Sigmoid colon (tissue), 7 donors: ENCODE results near the gene WBP11. TPM values are rescaled to one million over a fixed set of nuclear protein-coding genes. Genes with fewer than 3 reads are reported as not detected.

Source experiments
- DNase-seq: peaks from one replicate; pipeline ENCODE4 v3.0.0-alpha.2; 2019
- H3K27ac ChIP-seq, 4 donors: fragments of 200-600 bp; sonication (generic); one replicate each; pipeline ENCODE4 v1.5.1; 2016 to 2019; ENCODE audit warnings: mild to moderate bottlenecking in 1 of 4
- H3K27me3 ChIP-seq, 3 donors: fragments of 200-600 bp; sonication (generic); one replicate each; pipeline ENCODE4 v1.5.1; 2019; ENCODE audit warnings: mild to moderate bottlenecking in 1 of 3
- H3K36me3 ChIP-seq, 4 donors: fragments of 200-600 bp; sonication (generic); one replicate each; pipeline ENCODE4 v1.5.1; 2016 to 2019
- H3K4me1 ChIP-seq, 4 donors: fragments of 200-600 bp; sonication (generic); one replicate each; pipeline ENCODE4 v1.5.1; 2017 to 2019
- H3K4me3 ChIP-seq, 4 donors: fragments of 200-600 bp; sonication (generic); one replicate each; pipeline ENCODE4 v1.5.1; 2017 to 2019; ENCODE audit warnings: mild to moderate bottlenecking in 2 of 4, moderate library complexity in 1 of 4
- H3K9me3 ChIP-seq, 4 donors: fragments of 200-600 bp in 3 of 4; sonication (generic) in 3 of 4; one replicate each; pipeline versions ENCODE4 v1.5.1 to v1.6.1; 2013 to 2019
- CTCF ChIP-seq, 4 experiments: fragments of 450-650 bp in 3 of 4; fragments of 200-600 bp in 1 of 4; IDR thresholded peaks; one replicate each; pipeline ENCODE4 v1.5.1; 2016 to 2019; ENCODE audit warnings: antibody characterized with exemption in 4 of 4, mild to moderate bottlenecking in 3 of 4, moderate library complexity in 2 of 4
- EP300 ChIP-seq, 4 donors: sonication (generic); formaldehyde crosslinking; IDR thresholded peaks; one replicate each; pipeline ENCODE4 v1.6.1; 2017; ENCODE audit warnings: antibody characterized with exemption in 4 of 4
- POLR2A ChIP-seq, 2 donors: fragments of 450-650 bp; IDR thresholded peaks; one replicate each; pipeline ENCODE4 v1.6.1; 2016; ENCODE audit warnings: antibody characterized with exemption in 2 of 2, mild to moderate bottlenecking in 2 of 2, moderate library complexity in 2 of 2
- POLR2AphosphoS5 ChIP-seq, 4 donors: sonication (generic); formaldehyde crosslinking; IDR thresholded peaks; one replicate each; pipeline ENCODE4 v1.6.1; 2017; ENCODE audit warnings: antibody characterized with exemption in 4 of 4
- WGBS, 2 donors: extraction: QIAGEN DNeasy Blood & Tissue Kit; methylation state at CpG; one replicate each; pipeline ENCODE4 v1.1.7; 2013; 5-methylcytosine and 5-hydroxymethylcytosine counted together
- intact Hi-C: fragments of 100-400 bp; cut with DNase I; formaldehyde crosslinking; loops from one replicate; pipeline ENCODE4 v1.15.1; 2023
- polyA plus RNA-seq, 3 donors: library from polyadenylated mRNA; stranded (reverse); fragments of 200-250 nt; gene quantifications; one replicate each; pipeline ENCODE4 v1.2.3, GENCODE V29; 2013
- total RNA-seq, 4 donors: library from RNA; depleted of rRNA; stranded (reverse); fragments of >200 nt; gene quantifications; one replicate each; pipeline ENCODE4 v1.1.0, GENCODE V29; 2016
- donor health status: healthy with polysubstance abuse.
- donor health status: Bipolar disorder and iron deficiency.
- donor health status: healthy.

The WBP11 gene
- total and polyA plus RNA-seq, 7 donors = 13.2 to 24.1 (median 16.6) TPM

GRCh38 chr12:14782756-14783155, 20.5 kb downstream of the WBP11 start:
- Histone ChIP-seq H3K27ac (no peak overlapping the region), H3K27me3 (no peaks in the 10 kb centered on the region), H3K9me3 (no peaks in the 10 kb centered on the region), H3K4me3 (no peak overlapping the region), H3K4me1 (no peaks in the 10 kb centered on the region), H3K36me3 (peaks cover 2 to 28% (median 14%) of the 10 kb centered on the region in 4 donors)
- TF ChIP-seq POLR2AphosphoS5 (IDR thresholded peaks at IDR 0.05) (no peak), EP300 (IDR thresholded peaks at IDR 0.05) (no peak), POLR2A (IDR thresholded peaks at IDR 0.05) (no peak), CTCF (IDR thresholded peaks at IDR 0.05) (no peak)
- DNase-seq = no peak
- intact Hi-C loops = no loop called here

- TF ChIP-seq POLR2AphosphoS5 (IDR thresholded peaks at IDR 0.05) (no peak), CTCF (IDR thresholded peaks at IDR 0.05) (no peak), EP300 (IDR thresholded peaks at IDR 0.05) (no peak), POLR2A (IDR thresholded peaks at IDR 0.05) (no peak)
- intact Hi-C loops = no loop called here
- H3K27ac ChIP-seq = no peak overlapping the region
These were observed 21.7 kb downstream of the WBP11 start for GRCh38 chr12:14781563-14781962.

GRCh38 chr12:14780859-14781258, 22.4 kb downstream of the WBP11 start:
- Histone ChIP-seq H3K9me3 (no peaks in the 10 kb centered on the region), H3K27me3 (no peaks in the 10 kb centered on the region), H3K4me3 (no peak overlapping the region), H3K4me1 (peaks cover 0 to 9% (median 3%) of the 10 kb centered on the region in 4 donors), H3K27ac (no peak overlapping the region), H3K36me3 (peaks cover 0 to 9% (median 1%) of the 10 kb centered on the region in 4 donors)
- TF ChIP-seq CTCF (IDR thresholded peaks at IDR 0.05) (no peak), POLR2AphosphoS5 (IDR thresholded peaks at IDR 0.05) (no peak), POLR2A (IDR thresholded peaks at IDR 0.05) (no peak), EP300 (IDR thresholded peaks at IDR 0.05) (no peak)
- intact Hi-C loops = no loop called here
- WGBS, 2 donors = 90 to 93% methylated on average over 3 of the region's 3 CpGs
- no peak for DNase-seq

More at GRCh38 chr12:14781563-14781962, 21.7 kb downstream of the WBP11 start:
- no peaks in the 10 kb centered on the region for H3K9me3 ChIP-seq
- no peaks in the 10 kb centered on the region for H3K27me3 ChIP-seq
- H3K4me3 ChIP-seq = no peak overlapping the region
- peaks cover 0 to 16% (median 3%) of the 10 kb centered on the region in 4 donors for H3K36me3 ChIP-seq
- 27 to 77% methylated on average over 2 of the region's 2 CpGs for WGBS, 2 donors
- H3K4me1 ChIP-seq = peaks cover 0 to 5% (median 0%) of the 10 kb centered on the region in 4 donors
- no peak for DNase-seq

GRCh38 chr12:14779834-14780233, 23.4 kb downstream of the WBP11 start:
- Histone ChIP-seq H3K36me3 (peaks cover 0 to under 1% (median 0%) of the 10 kb centered on the region in 4 donors), H3K27ac (no peak overlapping the region), H3K4me3 (no peak overlapping the region), H3K4me1 (peaks cover 0 to 15% (median 6%) of the 10 kb centered on the region in 4 donors), H3K9me3 (no peaks in the 10 kb centered on the region), H3K27me3 (no peaks in the 10 kb centered on the region)
- no peak for DNase-seq
- TF ChIP-seq POLR2A (IDR thresholded peaks at IDR 0.05) = no peak
- no peak for TF ChIP-seq EP300 (IDR thresholded peaks at IDR 0.05)
- no peak for TF ChIP-seq POLR2AphosphoS5 (IDR thresholded peaks at IDR 0.05)
- TF ChIP-seq CTCF (IDR thresholded peaks at IDR 0.05) = no peak
- intact Hi-C loops = loop anchor here (10.0 kb wide), 2 partner anchors 525 to 1835 kb away; no protein-coding TSS in a partner anchor
- 93 to 96% methylated on average over 2 of the region's 2 CpGs for WGBS, 2 donors

- intact Hi-C loops = loop anchor here (10.0 kb wide), 2 partner anchors 522 to 1838 kb away; no protein-coding TSS in a partner anchor
- Histone ChIP-seq H3K27ac (no peak overlapping the region), H3K27me3 (no peaks in the 10 kb centered on the region), H3K36me3 (no peaks in the 10 kb centered on the region), H3K4me3 (no peak overlapping the region), H3K4me1 (peaks cover 0 to 17% (median 10%) of the 10 kb centered on the region in 4 donors), H3K9me3 (no peaks in the 10 kb centered on the region)
- WGBS, 2 donors = 17 to 67% methylated on average over 3 of the region's 3 CpGs
- no peak for DNase-seq
- TF ChIP-seq CTCF (IDR thresholded peaks at IDR 0.05) = no peak
- no peak for TF ChIP-seq POLR2AphosphoS5 (IDR thresholded peaks at IDR 0.05)
- TF ChIP-seq EP300 (IDR thresholded peaks at IDR 0.05) = no peak
- TF ChIP-seq POLR2A (IDR thresholded peaks at IDR 0.05) = no peak
These were observed 26.0 kb downstream of the WBP11 start for GRCh38 chr12:14777271-14777670.
